GM19463 (cell line): ENCODE results near the gene PLPP4.

Source experiments
- ATAC-seq: cut with Tn5 transposase; IDR thresholded peaks from one replicate; pipeline ENCODE4 v1.9.1; 2021; ENCODE audit warnings: mild to moderate bottlenecking, moderate library complexity; ENCODE audit not compliant: unreplicated experiment

PLPP4 gene

DNA sequence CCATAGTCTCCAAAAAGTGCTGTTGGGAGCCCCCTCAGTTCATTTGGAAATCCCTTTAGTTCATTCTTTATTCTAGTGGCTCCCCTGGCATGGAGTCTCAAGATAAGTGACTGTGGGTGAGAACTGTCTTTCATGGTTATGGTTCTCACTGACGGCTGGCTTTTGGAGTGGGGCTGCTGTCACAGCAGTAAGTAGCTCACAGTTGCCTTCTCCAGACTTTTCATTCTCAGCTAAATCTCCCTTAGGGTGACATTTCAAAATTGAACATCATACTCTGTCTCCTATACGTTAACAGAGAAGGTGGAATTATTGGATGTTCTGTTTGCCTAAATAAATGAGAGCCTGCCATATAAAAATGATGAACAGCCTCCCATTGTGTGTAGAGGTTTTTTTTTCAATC, 58.7 kb downstream of the PLPP4 start:
- no peak for ATAC-seq

DNA sequence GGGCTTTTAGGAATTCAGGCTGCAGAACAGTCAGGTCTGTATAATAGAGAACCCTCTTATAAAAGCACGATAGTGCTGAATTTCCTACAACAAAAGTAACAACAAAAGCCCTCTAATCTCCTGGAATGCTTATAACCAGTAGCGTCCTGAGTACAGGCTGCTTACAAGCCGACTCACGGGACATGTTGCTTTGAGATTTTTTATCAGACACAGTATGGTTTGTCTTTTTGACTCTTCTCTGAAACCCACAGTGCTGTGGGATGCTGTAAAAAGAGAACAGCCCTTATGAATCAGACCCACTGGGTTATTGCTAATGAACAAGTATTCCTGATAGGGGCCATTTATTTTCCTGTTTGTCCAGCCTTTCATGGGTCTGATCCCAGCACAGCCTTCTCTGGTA, 59.4 kb downstream of the PLPP4 start:
- no peak for ATAC-seq

DNA sequence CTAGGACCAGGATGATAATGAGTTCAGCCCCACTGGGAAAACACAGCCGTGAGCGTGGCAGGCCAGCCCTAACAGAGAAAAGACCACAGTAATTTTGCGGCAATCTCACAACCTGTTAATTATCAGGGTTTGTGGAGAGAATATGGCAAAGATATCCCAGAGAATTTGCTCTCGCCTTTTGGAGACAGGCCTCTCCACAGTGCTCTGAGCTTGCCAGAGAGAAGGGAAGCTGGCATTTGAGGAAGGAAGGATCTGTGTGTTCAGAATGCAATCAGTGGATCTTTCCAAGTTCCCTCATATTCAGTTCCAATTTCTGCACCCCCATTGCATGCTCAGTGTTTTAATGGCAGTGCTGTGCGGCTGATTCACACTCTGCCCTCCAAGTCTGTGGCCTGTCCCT, 60.2 kb downstream of the PLPP4 start:
- ATAC-seq: no peak

DNA sequence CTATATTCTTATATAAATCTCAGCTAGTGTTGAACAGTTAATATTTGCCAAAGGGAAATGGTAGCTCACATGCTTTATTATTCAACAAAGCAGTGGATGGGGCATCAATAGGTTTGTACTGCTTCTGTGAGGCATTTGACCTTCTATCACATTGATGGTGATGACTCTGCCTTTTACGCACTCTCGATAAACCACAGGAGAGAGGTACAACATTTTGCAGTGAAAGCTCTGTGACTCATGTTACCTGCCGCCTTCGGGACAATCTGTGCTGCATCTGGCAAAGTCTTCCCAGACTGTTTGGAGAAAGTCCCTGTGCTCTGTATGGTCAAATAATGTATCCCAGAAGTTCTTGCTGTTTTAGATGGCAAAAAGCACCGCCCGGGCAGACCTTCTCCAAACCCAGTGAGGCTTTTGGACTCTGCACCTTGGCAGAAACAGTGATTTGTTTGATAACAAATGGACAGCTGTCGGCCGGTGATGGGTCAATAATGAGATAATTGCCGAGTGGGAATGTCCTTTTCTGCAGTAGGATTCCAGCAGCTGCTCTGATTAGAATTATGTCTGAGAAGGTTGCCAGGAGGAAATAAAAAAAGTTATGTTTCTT, 61.0 kb downstream of the PLPP4 start:
- ATAC-seq: no peak

DNA sequence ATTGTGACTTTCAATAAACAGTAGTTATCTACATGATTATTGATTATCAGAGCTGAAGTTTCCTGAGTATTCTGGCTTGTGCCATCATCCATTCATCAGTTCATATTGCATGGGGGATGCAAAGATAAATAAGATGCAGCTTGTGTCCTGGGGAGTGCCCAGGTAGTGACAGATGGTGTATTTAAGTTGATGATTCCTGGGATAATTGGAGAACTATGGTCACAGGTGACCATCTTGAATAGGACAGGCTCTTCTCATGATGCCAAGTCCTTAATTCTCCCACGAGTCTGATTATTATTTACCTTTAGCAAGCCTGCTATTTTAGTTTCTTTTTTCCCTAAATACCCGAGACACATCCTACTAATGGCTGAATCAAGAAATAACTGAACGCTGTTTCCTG, 64.9 kb downstream of the PLPP4 start:
- ATAC-seq: no peak

DNA sequence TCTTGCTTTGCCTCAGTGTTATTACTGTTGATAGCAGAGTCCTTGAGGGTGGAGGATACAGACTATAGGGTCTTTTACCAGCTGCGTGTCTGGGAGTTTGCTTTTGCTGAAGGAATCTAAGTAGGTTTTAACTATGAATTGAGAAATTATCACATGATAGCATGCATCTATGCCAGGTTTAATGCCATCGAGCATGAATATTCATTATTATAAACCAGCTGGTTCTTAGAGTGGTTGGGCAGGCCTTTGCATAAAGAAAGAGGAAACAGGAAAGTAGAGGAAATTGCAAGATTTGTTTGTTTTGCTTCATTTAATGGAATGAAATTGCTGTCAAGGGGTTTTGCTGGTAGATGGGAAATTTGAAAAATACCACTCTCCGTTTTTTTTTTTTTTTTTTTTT, 70.7 kb downstream of the PLPP4 start:
- ATAC-seq: no peak

DNA sequence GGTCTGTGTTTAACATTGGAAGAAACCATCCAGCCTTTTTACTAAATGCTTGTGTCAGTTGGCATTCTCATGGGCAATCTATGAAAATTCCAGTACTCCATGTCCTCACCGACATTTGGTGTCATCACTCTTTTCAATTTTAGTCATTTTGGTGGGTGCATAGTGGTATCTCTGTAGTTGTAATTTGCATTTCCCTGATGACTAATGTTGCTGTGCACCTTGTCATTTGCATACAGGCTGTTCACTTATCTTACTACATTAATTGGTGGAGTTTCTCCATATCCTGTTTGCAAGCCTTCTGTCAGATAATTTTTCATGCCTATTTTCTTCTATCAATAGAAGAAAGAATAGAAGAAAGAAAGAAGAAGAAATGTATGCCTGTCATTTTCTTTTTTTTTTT, 73.7 kb downstream of the PLPP4 start:
- ATAC-seq: no peak

DNA sequence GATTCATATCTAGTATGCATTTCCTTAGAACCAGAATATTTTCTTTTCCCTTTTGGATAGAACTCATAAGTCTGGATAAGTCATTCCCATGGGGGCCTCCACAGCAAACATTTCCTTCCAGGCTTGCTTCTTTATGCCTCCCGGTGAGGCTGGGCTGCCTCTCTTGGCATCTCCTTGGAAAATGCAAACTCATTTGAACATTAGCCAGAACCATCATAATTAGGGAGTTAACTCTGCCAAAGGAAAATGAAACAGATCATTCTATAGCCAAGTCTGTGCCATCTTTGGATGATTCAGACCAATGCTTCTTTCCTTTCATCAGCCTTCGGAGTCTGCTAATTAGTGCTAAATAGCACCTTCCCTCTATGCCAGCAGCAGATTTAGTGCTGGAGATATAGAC, 81.1 kb downstream of the PLPP4 start:
- ATAC-seq: no peak

DNA sequence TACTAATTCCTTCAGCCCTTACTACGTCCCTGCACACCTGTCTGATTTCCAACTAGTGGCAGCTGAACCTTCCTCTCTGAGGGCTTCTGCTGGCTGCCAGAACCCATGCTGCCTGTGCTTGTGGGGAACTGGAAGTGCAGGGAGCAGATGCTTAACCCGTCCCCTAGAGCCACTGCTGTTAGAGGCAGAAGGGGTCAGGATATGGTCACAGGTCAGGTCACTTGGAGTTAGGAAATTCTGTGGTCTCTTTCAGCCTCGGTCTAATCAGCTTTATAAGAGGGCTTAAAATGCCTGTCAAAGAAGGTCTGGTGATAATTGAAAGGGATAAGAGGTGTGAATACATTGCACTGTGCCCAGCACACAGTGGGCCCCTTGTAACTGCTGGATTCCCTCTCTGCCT, 82.0 kb downstream of the PLPP4 start:
- ATAC-seq: no peak

DNA sequence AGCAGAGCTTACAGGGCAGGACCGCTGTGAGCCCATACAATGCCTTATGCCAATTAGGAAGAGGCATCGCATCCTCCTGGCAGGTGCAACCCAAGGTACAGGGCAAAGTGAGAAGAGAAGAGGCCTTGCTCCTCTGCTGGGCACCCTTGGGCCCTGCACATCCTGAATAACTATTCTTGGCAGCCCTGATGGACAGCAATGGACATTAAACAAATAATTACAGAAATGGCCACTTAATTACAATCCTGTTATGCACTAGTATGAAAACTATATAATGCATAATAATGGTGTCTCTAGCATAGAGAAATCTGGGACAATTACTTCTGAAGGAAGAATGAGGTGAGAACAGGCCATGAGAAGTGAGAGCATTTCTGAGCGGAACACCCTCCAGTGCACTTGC, 83.5 kb downstream of the PLPP4 start:
- ATAC-seq: no peak

DNA sequence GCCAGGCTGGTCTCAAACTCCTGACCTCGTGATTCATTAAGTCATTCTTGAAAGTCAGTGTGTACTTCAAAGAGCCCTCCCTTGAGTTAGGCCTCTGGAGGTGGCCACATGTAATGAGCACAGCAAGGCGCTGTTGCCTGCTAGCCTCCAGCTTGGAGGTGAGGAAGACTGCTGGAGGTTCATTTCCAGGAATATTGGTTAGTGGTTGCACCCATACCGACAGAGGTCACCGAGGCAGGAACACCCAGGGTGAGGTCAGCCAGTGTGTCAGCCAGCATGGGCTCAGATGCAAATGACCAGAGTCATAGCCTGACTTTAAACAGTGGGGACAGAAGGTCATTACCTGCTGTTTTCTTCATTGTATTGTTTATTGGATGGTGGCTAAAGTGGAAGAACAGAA, 85.0 kb downstream of the PLPP4 start:
- no peak for ATAC-seq

DNA sequence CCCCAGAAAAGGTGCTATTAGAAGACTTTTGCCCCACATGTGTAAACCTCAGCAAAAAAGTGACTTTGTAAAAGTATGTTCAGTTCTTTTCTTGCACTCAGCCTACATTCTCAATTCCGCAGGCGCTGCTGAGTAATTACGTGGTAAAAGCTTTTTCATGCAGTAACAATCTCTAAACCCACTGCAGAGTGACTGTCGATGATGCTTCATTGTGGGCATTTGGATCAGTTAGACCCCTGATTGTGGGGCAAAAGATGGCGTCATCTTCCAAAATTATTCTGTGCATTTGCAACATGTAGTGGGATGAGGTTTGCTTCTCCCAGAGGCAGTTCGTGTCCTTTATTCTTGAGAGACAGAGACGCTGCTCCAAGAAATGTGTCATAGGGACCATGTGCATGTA, 85.6 kb downstream of the PLPP4 start:
- ATAC-seq: no peak

DNA sequence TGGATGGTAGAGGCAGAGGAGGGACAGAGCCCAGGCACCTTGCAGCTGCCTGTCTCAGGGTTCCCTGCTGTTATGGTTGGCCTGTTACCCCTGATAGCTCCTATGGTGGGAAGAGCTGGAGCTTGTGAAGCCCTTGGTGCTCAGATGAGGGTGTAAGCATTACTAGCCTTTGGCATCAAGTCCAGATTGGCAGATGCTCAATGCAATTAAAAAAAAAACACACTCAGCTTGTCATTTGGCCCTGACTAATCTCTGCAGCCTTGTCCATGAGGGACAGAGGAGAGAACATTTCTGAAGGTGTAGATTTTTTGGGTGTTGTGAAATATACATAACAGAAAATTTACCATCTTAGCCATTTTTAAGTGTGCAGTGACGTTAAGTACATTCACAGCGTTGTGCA, 86.3 kb downstream of the PLPP4 start:
- ATAC-seq: no peak

DNA sequence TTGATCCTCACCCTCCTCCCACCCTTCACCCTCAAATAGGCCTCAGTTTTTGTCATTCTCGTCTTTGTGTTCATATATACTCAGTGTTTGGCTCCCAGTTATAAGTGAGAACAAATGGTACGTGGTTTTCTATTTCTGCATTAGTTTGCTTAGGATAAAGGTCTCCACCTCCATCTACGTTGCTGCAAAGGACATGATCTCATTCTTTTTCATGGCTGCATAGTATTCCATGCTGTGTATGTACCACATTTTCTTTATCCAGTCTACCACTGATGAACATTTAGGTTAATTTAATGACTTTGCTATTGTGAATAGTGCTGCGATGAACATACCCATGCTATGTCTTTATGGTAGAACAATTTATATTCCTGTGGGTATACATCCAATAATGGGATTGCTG, 91.2 kb downstream of the PLPP4 start:
- no peak for ATAC-seq

DNA sequence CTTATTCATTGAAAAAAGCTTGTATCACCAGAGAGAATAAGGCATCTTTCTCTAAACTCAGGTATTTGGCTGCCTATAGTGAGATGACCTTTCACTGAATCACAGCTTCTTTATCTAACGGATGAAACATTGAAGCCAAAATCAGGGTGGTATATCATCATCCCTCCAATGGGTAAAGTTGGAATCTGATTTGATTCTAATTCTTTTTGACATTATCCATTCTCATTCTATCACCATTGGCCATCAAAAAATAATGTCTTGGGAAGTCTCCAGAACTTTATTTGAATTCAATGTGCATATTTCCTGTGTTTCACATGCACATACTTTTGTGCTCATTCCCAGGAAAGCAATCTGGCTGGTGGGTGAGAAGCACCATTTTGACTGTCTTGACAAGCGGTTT, 95.2 kb downstream of the PLPP4 start:
- no peak for ATAC-seq

DNA sequence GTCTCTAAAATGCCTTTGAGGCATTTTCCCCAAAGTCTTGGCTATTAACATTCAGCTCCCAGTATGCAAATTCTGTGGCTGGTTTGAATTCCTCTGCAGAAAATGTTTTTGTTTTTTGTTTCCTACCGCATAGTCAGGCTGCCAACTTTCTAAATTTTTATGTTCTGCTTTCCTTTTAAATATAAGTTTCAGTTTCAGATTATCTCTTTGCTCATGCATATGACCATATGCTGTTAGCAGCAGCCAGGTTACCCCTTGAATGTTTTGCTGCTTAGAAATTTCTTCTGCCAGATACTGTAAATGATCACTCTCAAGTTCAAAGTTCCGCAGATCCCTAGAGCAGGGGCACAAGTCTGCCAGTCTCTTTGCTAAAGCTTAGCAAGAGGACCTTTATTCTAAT, 96.9 kb downstream of the PLPP4 start:
- no peak for ATAC-seq

DNA sequence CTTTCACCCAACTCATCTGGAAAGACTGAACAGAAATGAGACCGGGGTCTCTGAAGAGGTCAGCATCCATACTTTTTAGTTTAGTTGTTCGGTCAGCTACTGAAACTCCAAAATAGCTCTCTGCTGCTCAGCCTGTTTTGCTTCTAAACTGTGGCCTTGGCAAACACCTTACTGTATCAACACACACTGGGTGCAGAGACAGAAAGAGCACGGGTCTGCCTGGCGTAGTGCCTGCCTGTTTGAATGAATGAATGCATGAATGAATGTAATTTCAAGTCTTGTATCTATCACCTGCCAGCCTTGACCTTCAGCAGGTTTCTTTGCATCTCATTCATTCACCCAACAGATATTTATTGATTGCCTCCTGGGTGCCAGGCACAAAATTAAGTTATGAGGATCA, 98.4 kb downstream of the PLPP4 start:
- no peak for ATAC-seq

DNA sequence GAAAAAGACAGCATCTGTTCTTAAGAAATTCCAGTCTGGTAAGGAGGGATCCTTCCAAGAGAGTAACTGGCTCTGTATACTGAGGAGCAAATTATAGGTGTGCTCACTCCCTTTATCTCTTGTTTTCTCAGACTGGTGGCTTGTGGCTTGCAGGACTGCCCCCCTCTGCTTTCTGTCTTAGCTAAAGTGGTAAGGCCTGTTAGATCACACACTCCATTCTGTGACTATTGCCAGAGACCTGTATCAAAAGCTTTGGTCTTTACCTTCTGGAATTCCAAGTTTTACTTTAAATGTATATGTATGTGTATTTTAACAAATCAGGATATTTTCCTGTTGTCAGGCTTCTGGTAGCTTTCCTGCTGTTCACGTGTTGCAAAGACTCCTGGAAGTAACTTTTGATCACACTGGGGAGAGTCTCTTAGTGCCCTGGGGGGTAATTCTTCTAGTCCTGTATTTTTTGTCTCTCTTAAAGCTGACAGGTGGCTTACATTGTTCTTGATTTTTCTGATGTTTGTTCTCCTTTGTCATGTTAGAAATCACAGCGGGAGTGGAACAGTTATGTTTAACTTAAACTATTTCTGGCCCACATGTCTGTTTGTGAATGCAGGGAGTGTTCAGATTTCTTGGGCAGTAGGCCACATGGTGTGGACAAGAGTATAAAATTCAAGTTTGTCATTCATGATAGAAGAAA, 99.0 kb downstream of the PLPP4 start:
- no peak for ATAC-seq

DNA sequence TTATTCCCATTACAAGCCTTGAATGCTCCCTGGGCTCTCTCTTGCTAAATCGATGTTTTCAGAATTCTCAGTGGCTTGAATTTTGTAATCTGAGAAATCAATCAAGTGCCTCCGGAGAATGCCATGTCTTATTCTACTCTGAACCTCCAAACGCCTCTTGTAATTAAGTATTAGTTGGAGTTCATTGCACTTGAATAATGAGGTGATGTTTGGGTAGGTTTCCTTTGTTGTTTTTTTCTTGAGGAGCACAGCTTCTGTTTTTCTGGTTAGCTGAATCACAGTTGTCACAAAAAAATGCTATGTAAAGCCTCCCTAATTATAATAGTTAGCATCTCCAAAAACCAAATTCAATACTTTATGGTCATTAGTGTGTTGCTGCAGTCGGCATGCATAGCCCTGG, 100.3 kb downstream of the PLPP4 start:
- ATAC-seq: no peak

DNA sequence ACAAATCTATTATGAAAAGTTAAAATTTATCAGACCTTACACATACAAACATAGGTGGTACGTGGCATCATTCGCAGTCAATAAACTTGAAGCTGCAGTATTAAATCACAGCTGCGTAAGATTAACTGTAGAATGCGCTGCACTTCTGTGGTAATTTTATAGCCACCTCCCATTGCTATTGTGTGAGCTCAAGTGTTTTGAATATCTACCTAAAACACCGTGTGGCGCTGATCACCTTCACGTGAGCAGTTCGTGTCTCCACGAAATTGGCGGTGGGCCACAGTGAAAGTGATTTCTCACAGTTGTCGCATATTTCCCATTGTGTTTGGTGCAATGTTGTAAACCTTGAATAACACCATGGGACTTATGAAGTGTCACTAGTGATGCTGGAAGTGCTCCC, 102.8 kb downstream of the PLPP4 start:
- ATAC-seq: no peak

DNA sequence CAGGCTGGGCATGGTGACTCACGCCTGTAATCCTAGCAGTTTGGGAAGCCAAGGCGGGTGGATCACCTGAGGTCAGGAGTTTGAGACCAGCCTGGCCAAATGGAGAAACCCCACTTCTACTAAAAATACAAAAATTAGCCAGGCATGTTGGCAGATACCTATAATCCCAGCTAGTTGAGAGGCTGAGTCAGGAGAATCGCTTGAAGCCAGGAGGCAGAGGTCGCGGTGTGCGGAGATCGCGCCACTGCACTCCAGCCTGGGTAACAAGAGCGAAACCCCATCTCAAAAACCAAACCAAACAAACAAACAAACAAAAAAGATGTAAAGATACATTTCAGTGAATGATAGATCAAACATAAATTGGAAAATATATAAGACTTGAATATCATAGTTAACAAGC, 105.9 kb downstream of the PLPP4 start:
- ATAC-seq: no peak

DNA sequence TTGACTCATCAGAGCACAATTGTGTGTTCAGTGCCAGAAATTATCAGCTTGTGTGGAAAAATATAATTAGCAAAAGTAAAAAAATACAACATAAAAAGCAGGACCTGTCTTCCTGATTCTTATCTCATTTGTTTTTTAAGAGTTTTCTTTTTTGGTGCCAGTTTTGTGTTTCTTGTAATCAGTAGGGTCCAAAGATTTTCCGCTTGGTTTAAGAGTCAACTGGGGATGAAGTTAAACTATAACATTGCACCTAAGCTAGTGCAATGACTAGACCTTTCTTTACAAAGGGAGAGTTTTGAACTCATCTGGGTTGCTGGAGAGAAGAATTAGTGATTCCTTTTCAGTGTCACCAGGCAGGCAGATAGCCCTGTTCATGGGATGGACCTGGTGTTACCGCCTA, 113.4 kb downstream of the PLPP4 start:
- ATAC-seq: no peak

DNA sequence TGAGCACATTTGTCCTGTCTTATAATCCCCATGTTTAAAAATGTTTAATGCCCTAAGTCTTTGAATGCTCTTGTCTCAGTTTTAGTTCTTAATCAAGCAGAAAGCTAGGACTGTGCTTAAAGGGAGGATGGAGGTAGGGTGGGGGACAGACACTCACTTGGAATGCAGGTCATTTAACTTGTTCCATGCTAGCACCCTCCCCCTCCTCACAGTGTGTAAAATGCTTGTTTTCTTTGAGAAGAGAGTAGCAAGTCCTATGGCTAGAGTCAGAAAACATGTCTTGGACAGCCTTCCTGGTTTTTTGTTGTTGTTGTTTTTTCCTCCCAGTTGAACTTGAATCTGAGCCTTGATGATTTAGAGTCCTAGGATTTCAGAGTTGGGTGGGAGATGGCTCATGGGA, 114.2 kb downstream of the PLPP4 start:
- ATAC-seq: no peak
